HCT116 (cell line): ENCODE measurements around the gene RHBDL3. TPM values are rescaled to one million over a fixed set of nuclear protein-coding genes. Genes with fewer than 3 reads are reported as not detected.

ENCODE experiments used
- ATAC-seq: fragments of 200-7000 bp; cut with Tn5 transposase; 2 replicates; pipeline ENCODE4 v1.9.1; 2020; ENCODE audit warnings: mild to moderate bottlenecking, moderate library complexity
- BruUV-seq: library from RNA; stranded (reverse); fragments of 400-500 nt; replicated peaks from 2 replicates; lab custom pipeline; 2021; lab: Mats Ljungman, UMichigan
- CTCF ChIA-PET: fragments of 300-600 bp; sonication (Branson Sonifier 250); formaldehyde crosslinking; loops from one replicate; lab custom pipeline; 2021; ENCODE audit warnings: antibody characterized with exemption; lab: Charles Lee
- POLR2A ChIA-PET: fragments of 300-600, 350-600 bp; sonication (Branson Sonifier 250); formaldehyde crosslinking; loops from one replicate; lab custom pipeline; 2021; ENCODE audit warnings: antibody characterized with exemption; lab: Charles Lee
- RAD21 ChIA-PET, 2 experiments: fragments of 300-600 bp; sonication (Branson Sonifier 250); formaldehyde crosslinking; loops; one replicate each; lab custom pipeline; 2023; ENCODE audit warnings: low total read pairs in 2 of 2; ENCODE audit not compliant: uncharacterized antibody in 2 of 2, unreplicated experiment in 2 of 2, low non-redundant PET in 1 of 2; lab: Charles Lee
- DNase-seq: peaks from one replicate; pipeline ENCODE4 v3.0.0-alpha.2; 2010; ENCODE audit warnings: low read depth, low spot score
- H2AFZ ChIP-seq: fragments of 200-600 bp; shearing (Covaris generic), sonication (generic); 2 replicates; pipeline ENCODE4 v1.6.1; 2017; ENCODE audit warnings: low read depth, mixed run types, mixed read lengths, antibody characterized with exemption, low read length; ENCODE audit not compliant: poor library complexity, severe bottlenecking
- H3K27ac ChIP-seq: 2 replicates; pipeline ENCODE4 v1.5.1; 2012; ENCODE audit warnings: low read depth, low read length
- H3K27me3 ChIP-seq: fragments of 200-600 bp; sonication (generic); 2 replicates; pipeline ENCODE4 v1.6.1; 2016; ENCODE audit warnings: mixed run types, low read length, mixed read lengths; ENCODE audit not compliant: insufficient read depth
- H3K36me3 ChIP-seq, 2 experiments: fragments of 200-500 bp in 1 of 2; fragments of 200-600 bp in 1 of 2; sonication (Bioruptor generic) in 1 of 2; sonication (generic) in 1 of 2; 2 replicates each; pipeline versions ENCODE4 v1.5.1 to v1.6.1; 2014 to 2016; ENCODE audit warnings: low read length in 2 of 2, inconsistent platforms in 1 of 2, mixed read lengths in 1 of 2, mixed run types in 1 of 2; ENCODE audit not compliant: insufficient read depth in 2 of 2, control insufficient read depth in 1 of 2
- H3K4me1 ChIP-seq, 2 experiments: fragments of 200-600 bp in 1 of 2; sonication (generic) in 1 of 2; 2 replicates each; pipeline versions ENCODE4 v1.5.1 to v1.6.1; 2012 to 2017; ENCODE audit warnings: low read length in 2 of 2, inconsistent platforms in 1 of 2, mild to moderate bottlenecking in 1 of 2, mixed read lengths in 1 of 2, mixed run types in 1 of 2, moderate library complexity in 1 of 2; ENCODE audit not compliant: insufficient read depth in 2 of 2, control insufficient read depth in 1 of 2
- H3K4me2 ChIP-seq: fragments of 200-600 bp; sonication (generic); 2 replicates; pipeline ENCODE4 v1.6.1; 2017; ENCODE audit warnings: mixed run types, low read length, mixed read lengths
- H3K4me3 ChIP-seq, 2 experiments: fragments of 200-600 bp in 1 of 2; sonication (generic) in 1 of 2; replicated peaks in 1 of 2; 2 replicates each; pipeline ENCODE4 v1.5.1; 2011 to 2016; ENCODE audit warnings: low read length in 2 of 2, control low read depth in 1 of 2, low read depth in 1 of 2, mild to moderate bottlenecking in 1 of 2, mixed read lengths in 1 of 2, mixed run types in 1 of 2
- H3K79me2 ChIP-seq: fragments of 200-600 bp; sonication (generic); 2 replicates; pipeline ENCODE4 v1.6.1; 2017; ENCODE audit warnings: mild to moderate bottlenecking, mixed run types, low read length, moderate library complexity, mixed read lengths; ENCODE audit not compliant: insufficient read depth
- H3K9ac ChIP-seq: fragments of 200-600 bp; sonication (generic); 2 replicates; pipeline ENCODE4 v1.6.1; 2016; ENCODE audit warnings: low read length, mixed read lengths
- H3K9me2 ChIP-seq: fragments of 200-600 bp; sonication (generic), shearing (Covaris generic); 2 replicates; pipeline ENCODE4 v1.6.1; 2017; ENCODE audit warnings: mixed run types, mild to moderate bottlenecking, moderate library complexity; ENCODE audit not compliant: insufficient read depth
- H3K9me3 ChIP-seq, 2 experiments: fragments of 200-500 bp in 1 of 2; fragments of 200-600 bp in 1 of 2; sonication (Bioruptor generic) in 1 of 2; sonication (generic) in 1 of 2; 2 replicates each; pipeline ENCODE4 v1.6.1; 2014 to 2017; ENCODE audit warnings: low read length in 2 of 2, mixed read lengths in 2 of 2, inconsistent platforms in 1 of 2, low read depth in 1 of 2, mild to moderate bottlenecking in 1 of 2, mixed run types in 1 of 2, moderate library complexity in 1 of 2; ENCODE audit not compliant: control insufficient read depth in 1 of 2, insufficient read depth in 1 of 2
- H4K20me1 ChIP-seq: fragments of 200-600 bp; sonication (generic), shearing (Covaris generic); 2 replicates; pipeline ENCODE4 v1.6.1; 2017; ENCODE audit warnings: mixed run types, mild to moderate bottlenecking, moderate library complexity; ENCODE audit not compliant: insufficient read depth
- ATF3 ChIP-seq: IDR thresholded peaks from 2 replicates; pipeline ENCODE4 v1.6.1; 2012
- CEBPB ChIP-seq: IDR thresholded peaks from 2 replicates; pipeline ENCODE4 v1.6.1; 2012; ENCODE audit warnings: low read depth
- ELF1 ChIP-seq: IDR thresholded peaks from 2 replicates; pipeline ENCODE4 v1.6.1; 2012; ENCODE audit warnings: low read depth, borderline replicate concordance
- EZH2phosphoT487 ChIP-seq: fragments of 200-600 bp; IDR thresholded peaks from 2 replicates; pipeline ENCODE4 v1.6.1; 2018; ENCODE audit warnings: antibody characterized with exemption, borderline replicate concordance
- REST ChIP-seq: IDR thresholded peaks from 2 replicates; pipeline ENCODE4 v1.6.1; 2012; ENCODE audit warnings: low read depth
- SIN3A ChIP-seq: IDR thresholded peaks from 2 replicates; pipeline ENCODE4 v1.6.1; 2012; ENCODE audit warnings: low read depth
- SRF ChIP-seq: IDR thresholded peaks from 2 replicates; pipeline ENCODE4 v1.6.1; 2012; ENCODE audit warnings: low read depth
- TCF7L2 ChIP-seq: IDR thresholded peaks from 2 replicates; pipeline ENCODE4 v1.7.0; 2011; ENCODE audit warnings: borderline replicate concordance, inconsistent platforms; ENCODE audit not compliant: insufficient read depth, insufficient read length; ENCODE audit errors: extremely low read depth
- ZBTB33 ChIP-seq: IDR thresholded peaks from 2 replicates; pipeline ENCODE4 v1.6.1; 2011; ENCODE audit warnings: mild to moderate bottlenecking, low read length, moderate library complexity; ENCODE audit not compliant: insufficient replicate concordance; ENCODE audit errors: extremely low read depth
- ZFX ChIP-seq: fragments of 450-650 bp; IDR thresholded peaks from 2 replicates; pipeline ENCODE4 v1.6.1; 2017
- ZNF274 ChIP-seq: fragments of 200-500 bp; sonication (Bioruptor generic); IDR thresholded peaks from 2 replicates; pipeline ENCODE4 v1.6.1; 2014; ENCODE audit warnings: mild to moderate bottlenecking, low read depth, low read length, inconsistent platforms
- intact Hi-C: fragments of 100-400 bp; cut with micrococcal nuclease; formaldehyde crosslinking; loops from 2 replicates; pipeline ENCODE4 v1.10.0; 2022
- total RNA-seq: library from RNA; stranded (reverse); gene quantifications from one replicate; pipeline ENCODE4 v1.2.1, GENCODE V29; 2021; ENCODE audit not compliant: unreplicated experiment

RHBDL3 gene
- total RNA-seq, 1 experiment from 2014 or later, result 4.0 TPM

GRCh38 chr17:32345951-32346600 is 80.4 kb downstream of the RHBDL3 start:
- H3K27me3 ChIP-seq, result no peaks in the 10 kb centered on the region
- H2AFZ ChIP-seq, result no peak overlapping the region
- H3K36me3 ChIP-seq, result no peaks in the 10 kb centered on the region; a peak in 1 of 4 replicates
- RAD21 ChIA-PET, result interaction anchor here in 1 of 2 experiments (0.7 kb wide), 1 partner anchor 141 kb away, joined by 3 read pairs; no protein-coding TSS in a partner anchor
- intact Hi-C loops, result no loop called here
- no peak for DNase-seq
- no TSS peak for BruUV-seq
- no peaks in the 10 kb centered on the region for H3K9me2 ChIP-seq
- H4K20me1 ChIP-seq, result peaks cover 3% of the 10 kb centered on the region; the same call in 1 of the 2 replicates
- TF ChIP-seq TCF7L2, result no peak
- TF ChIP-seq ATF3, result no peak
- no peak for TF ChIP-seq SRF
- no peak for TF ChIP-seq CEBPB
- no peak for TF ChIP-seq ZFX
- TF ChIP-seq ELF1, result no peak
- no peak for TF ChIP-seq ZBTB33
- TF ChIP-seq REST, result no peak
- no peak for TF ChIP-seq EZH2phosphoT487
- TF ChIP-seq ZNF274, result no peak
- no peak for TF ChIP-seq SIN3A
- no peak overlapping the region for H3K27ac ChIP-seq
- no peaks in the 10 kb centered on the region for H3K9me3 ChIP-seq
- peaks cover 23% of the 10 kb centered on the region for H3K79me2 ChIP-seq
- no peak overlapping the region for H3K4me2 ChIP-seq
- no peak overlapping the region for H3K9ac ChIP-seq
- CTCF ChIA-PET, result no interaction called here
- peaks cover 4 to 22% of the 10 kb centered on the region in 2 experiments; a peak in 3 of 4 replicates for H3K4me1 ChIP-seq
- no peak overlapping the region for H3K4me3 ChIP-seq
- ATAC-seq, result no peak
- POLR2A ChIA-PET, result interaction anchor here (0.7 kb wide), 1 partner anchor 9 kb away, joined by 3 read pairs; no protein-coding TSS in a partner anchor
